ENCODE results near the gene HOXB5.

The HOXB5 gene

GRCh38 chr17:48615963-48616716 lies 22.6 kb upstream of the HOXB5 start:
- DNase-seq (ENCODE audit: low read depth, low spot score), result no peak

- no peak for DNase-seq (ENCODE audit: low read depth, low spot score)
Measured at GRCh38 chr17:48615047-48615962, 21.7 kb upstream of the HOXB5 start, which contains the start of gene HOXB8. TSS of gene HOXB8 (minus strand) at chr17:48615292. CDS start at chr17:48614704, 588 bp downstream.

GRCh38 chr17:48613862-48614694 lies 20.5 kb upstream of the HOXB5 start:
- peak; percentile 49 for DNase-seq (ENCODE audit: low read depth, low spot score)

DNA sequence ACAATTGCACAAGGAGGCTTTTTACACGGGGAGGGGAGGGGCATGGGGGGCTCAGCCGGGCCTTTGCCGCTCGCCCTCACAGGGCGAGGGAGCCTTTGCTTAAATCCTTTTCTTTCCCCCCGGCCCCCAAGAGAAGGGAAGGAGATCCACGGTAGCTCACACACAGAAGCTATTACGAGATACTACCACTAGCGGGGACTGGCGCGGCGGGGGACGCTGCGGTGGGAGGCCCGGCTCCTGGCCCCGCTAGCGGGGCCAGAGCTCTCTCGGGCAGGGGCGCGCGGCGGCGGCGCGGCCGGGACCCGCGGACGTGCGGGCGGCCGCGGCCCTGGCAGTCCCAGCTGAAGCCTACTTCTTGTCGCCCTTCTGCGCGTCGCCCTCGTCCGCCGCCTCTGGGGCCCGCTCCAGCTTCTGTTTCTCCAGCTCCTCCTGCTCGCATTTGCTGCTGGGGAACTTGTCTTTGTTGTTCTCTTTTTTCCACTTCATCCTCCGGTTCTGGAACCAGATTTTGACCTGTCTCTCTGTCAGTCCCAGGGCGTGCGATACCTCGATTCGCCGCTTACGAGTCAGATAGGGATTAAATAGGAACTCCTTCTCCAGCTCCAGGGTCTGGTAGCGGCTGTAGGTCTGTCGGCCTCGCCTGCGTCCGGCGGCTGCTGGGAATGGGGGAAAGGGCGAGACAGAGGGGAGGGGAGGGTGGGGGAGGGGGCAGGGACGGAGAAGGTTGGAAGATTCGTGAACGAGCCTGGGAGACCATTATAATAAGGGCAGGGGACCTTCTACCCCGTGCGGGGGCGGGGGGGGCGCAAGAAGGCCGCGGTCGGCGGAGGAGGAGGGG lies 19.5 kb upstream of the HOXB5 start:
- DNase-seq (ENCODE audit: low read depth, low spot score), result peak; percentile 63

GRCh38 chr17:48612456-48612853 lies 18.9 kb upstream of the HOXB5 start:
- DNase-seq (ENCODE audit: low read depth, low spot score), result no peak

DNA sequence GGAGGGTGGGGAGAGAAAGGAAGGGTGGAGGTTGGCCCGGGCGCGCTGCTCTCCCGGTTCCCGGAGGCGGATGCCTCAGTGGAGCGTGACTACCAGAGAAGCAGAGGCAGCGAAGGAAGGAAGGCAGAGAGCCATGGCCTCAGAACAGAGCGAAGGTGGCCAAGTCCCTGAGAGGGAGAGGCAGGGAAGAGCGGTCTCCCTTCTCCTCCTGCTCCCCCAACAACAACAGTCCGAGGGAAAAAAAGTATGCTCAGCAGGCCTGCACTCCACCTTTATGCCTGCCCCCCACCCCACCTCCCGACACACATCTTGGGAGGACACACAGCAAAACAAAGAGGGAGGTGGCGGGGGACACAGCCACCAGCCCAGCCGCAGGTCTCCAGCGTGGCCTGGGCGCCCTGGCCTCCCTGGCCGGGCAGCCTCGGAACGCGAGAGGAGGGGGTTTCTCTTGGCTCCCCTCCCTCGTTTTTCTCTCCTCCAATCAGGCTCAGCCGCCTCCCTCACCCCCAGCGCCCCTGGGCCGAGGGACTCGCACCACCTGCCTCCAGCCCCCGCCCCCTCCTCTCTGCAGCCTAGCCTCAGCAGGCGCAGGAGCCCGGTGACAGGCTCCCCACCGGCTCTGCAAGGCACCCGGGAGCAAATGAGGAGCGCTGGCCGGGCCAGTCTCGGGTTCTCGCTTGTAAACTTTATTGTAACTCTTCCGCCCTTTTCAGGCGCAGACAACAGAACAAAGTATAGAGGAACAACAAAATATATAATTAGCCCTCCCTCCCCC lies 18.3 kb upstream of the HOXB5 start:
- no peak for DNase-seq (ENCODE audit: low read depth, low spot score)

GRCh38 chr17:48611213-48611612 lies 17.6 kb upstream of the HOXB5 start:
- no peak for DNase-seq (ENCODE audit: low read depth, low spot score)

DNA sequence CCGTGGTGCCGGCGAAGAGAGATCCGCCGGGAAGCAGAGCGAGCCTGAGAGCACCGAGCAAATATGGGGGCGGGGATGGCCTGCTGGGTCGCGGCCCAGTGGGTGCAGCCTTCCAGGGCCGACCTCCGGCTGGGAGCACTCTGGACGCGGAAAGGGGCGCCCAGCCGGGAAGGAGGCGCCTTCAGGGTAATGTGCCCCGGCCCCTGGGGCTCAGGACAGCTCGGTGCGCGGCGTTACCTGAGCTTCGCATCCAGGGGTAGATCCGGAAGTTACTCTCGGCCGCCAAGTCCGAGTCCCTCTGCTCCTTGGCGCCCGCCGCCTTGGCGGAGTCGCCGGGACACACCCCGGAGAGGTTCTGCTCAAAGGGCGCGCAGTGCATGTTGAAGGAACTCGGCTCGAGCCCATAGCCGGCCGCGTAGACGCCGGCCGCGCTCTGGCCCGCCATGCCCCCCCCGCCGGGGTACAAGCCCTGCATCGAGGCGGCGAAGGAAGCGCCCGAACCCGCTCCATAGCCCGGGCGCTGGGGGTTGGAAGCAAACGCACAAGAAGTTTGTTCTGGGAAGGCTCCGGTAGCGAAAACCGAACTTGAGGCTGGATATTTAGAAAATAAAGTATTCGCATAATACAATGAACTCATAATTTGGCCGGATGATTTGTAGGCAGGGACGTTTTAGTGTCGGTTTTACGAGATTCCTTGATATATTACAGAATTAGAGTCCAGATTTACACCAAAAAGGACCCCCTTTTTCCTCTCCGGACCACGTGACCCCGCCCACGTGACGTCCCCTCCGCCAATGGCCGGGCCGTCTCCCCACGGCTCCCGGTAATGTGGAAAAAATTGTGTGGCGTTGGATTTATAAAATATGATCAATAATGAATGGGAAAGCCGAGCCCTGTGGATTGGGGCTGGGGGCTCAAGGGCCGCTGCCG lies 17.0 kb upstream of the HOXB5 start, which contains the start of gene HOXB7:
HOXB7 (minus strand) TSS at position 736 of the 930 bp plus-strand sequence; CDS start at position 637, 99 bp downstream.
- no peak for DNase-seq (ENCODE audit: low read depth, low spot score)

GRCh38 chr17:48609759-48610281 lies 16.2 kb upstream of the HOXB5 start:
- no peak for DNase-seq (ENCODE audit: low read depth, low spot score)

- no peak for DNase-seq (ENCODE audit: low read depth, low spot score)
Measured at GRCh38 chr17:48609033-48609432, 15.5 kb upstream of the HOXB5 start.

DNA sequence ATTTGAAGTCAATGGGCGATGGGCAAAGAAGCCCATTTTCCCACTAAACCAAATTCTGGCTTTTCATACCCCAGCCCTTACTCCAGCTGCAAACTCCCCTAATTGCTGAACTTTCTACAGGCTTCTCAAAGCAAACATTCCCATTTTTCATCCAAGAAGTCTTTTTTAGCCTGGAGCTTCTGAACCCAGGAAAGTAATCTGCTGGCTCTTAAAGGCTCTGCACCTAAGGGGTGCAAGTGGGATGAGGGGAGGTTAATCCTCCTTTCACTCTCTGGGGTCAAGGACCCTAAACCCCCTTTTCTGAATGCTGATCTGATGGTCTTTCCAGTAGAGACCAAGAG lies 14.9 kb upstream of the HOXB5 start:
- DNase-seq (ENCODE audit: low read depth, low spot score), result no peak

DNA sequence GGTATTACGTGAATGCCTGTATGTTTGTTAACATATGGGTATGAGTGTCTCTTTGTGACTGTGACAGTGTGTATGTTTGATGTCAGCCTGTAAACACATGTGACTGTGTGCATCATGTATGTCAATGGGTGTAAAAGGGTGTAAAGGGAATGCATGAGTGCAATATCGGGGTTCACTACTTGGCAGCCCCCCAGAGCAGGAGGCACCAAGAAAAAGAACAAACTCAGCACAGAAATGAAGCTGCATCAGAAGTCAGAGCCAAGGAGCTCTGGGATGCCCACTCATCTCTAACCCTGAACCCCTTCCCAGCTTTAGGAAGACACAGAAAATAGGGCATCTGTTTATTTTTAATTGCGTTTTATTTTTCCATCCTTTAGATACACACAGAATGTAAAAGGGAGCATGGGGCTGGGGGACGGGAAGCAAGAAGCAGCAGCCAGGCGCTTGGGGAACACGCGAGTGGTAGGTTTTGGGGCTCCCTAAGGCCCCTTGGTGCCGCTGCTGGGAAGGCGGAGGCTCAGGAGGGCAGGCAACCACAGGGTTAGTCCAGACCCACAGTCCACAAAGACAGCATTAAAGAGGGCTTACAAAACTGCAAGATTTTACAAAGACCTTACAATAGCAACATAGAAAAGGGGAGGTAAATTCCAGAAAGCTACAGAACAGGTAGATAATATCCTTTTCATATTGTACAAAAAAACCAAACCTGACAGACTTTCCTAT lies 13.5 kb upstream of the HOXB5 start:
- DNase-seq (ENCODE audit: low read depth, low spot score), result no peak

DNA sequence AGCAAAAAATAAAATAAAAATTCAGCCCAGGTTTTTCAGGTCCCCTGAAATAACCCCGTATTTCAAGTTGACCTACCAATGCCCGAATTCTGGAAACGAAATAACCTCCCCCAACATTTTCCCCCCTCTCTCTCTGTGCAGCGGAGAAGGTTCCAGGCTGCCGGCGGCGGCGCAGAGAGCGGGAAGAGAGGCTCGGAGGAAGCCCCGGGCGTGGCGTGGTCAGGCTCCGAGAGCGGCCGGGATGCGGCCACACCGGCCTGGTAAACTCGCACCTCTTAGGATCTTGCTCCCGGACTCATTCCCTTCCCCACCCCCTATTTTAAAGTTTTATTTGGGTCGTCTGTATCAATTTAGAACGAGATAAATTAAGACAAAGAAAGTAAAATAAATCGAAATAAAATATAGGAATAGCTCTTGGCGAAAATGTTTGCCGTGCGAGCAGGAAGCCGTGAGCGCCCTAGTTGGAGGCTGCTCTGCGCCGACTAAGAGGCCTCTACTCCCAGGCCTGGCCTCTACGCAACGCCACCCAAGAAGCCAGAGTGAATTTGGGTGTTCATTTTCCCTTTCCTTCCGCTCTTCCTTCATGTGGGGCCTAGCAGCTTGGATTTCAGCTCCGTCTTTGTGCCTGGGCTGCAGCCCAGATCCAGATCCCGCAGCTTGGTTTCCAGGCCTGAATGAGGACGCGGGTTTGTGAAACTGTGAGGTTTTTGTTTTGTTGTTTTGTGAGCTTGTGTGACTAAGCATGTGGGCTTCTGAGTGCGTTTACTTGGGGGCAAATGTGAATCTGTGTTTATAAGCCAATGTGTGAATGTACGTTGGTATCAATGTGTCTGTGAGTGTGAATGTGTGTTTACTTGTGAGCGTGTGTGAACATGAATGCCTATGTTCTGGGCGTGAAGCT lies 12.7 kb upstream of the HOXB5 start:
- no peak for DNase-seq (ENCODE audit: low read depth, low spot score)

- no peak for DNase-seq (ENCODE audit: low read depth, low spot score)
Measured at GRCh38 chr17:48605409-48605919, 11.9 kb upstream of the HOXB5 start.

GRCh38 chr17:48604770-48605329 lies 11.3 kb upstream of the HOXB5 start, which contains the start of gene HOXB6:
TSS of gene HOXB6 (minus strand) at chr17:48604986. CDS start at chr17:48598150, 6,836 bp downstream.
- DNase-seq (ENCODE audit: low read depth, low spot score), result no peak

Measured in astrocyte of the hippocampus (primary cell).